Brain microvascular endothelial cell (primary cell): ENCODE measurements around the gene HEPACAM.

Source experiments
- DNase-seq: peaks from one replicate; pipeline ENCODE4 v3.0.0-alpha.2; 2020
- H3K27ac ChIP-seq: fragments of 250-450 bp; sonication (Bioruptor Pico); 2 replicates; pipeline ENCODE4 v1.5.1; 2020; ENCODE audit warnings: mild to moderate bottlenecking, moderate library complexity
- H3K27me3 ChIP-seq: fragments of 250-450 bp; sonication (Bioruptor Pico); replicated peaks from 2 replicates; pipeline ENCODE4 v1.5.1; 2020; ENCODE audit warnings: mild to moderate bottlenecking
- H3K36me3 ChIP-seq: fragments of 250-450 bp; sonication (Bioruptor Pico); replicated peaks from 2 replicates; pipeline ENCODE4 v1.5.1; 2020; ENCODE audit warnings: mild to moderate bottlenecking
- H3K4me3 ChIP-seq: 2 replicates; pipeline ENCODE4 v1.5.1; 2011; ENCODE audit warnings: low read depth, mild to moderate bottlenecking, control low read depth, low read length, moderate library complexity
- CTCF ChIP-seq: IDR thresholded peaks from 2 replicates; pipeline ENCODE4 v1.5.1; 2011; ENCODE audit warnings: low read depth, mild to moderate bottlenecking, moderate library complexity, low read length, control low read depth, inconsistent platforms; ENCODE audit errors: missing control alignments
- in situ Hi-C: cut with HindIII; loops from 2 replicates; pipeline ENCODE4 v1.10.0; 2017; ENCODE audit warnings: low sequenced_read_pairs, low pct_ligation_motif_present

Gene HEPACAM

GRCh38 chr11:124930799-124931198 is 5.0 kb downstream of the HEPACAM start:
- Histone ChIP-seq H3K27ac (no peak overlapping the region), H3K36me3 (no peaks in the 10 kb centered on the region), H3K4me3 (no peak overlapping the region), H3K27me3 (no peaks in the 10 kb centered on the region)
- TF ChIP-seq CTCF = no peak
- in situ Hi-C loops = no loop called here
- no peak for DNase-seq

- Histone ChIP-seq H3K27ac (no peak overlapping the region), H3K36me3 (no peaks in the 10 kb centered on the region), H3K4me3 (no peak overlapping the region), H3K27me3 (no peaks in the 10 kb centered on the region)
- no peak for DNase-seq
- TF ChIP-seq CTCF = no peak
- in situ Hi-C loops = no loop called here
Observed at GRCh38 chr11:124928942-124929665, 6.7 kb downstream of the HEPACAM start.

- Histone ChIP-seq H3K4me3 (no peak overlapping the region), H3K27me3 (no peaks in the 10 kb centered on the region), H3K36me3 (no peaks in the 10 kb centered on the region), H3K27ac (no peak overlapping the region)
- no peak for TF ChIP-seq CTCF
- in situ Hi-C loops = no loop called here
- no peak for DNase-seq
Observed at GRCh38 chr11:124923296-124923695, 12.6 kb downstream of the HEPACAM start.

GRCh38 chr11:124922831-124923230 is 13.0 kb downstream of the HEPACAM start:
- DNase-seq = no peak
- in situ Hi-C loops = no loop called here
- no peak overlapping the region for H3K4me3 ChIP-seq
- H3K27me3 ChIP-seq = no peaks in the 10 kb centered on the region
- TF ChIP-seq CTCF = no peak
- H3K27ac ChIP-seq = no peak overlapping the region
- no peaks in the 10 kb centered on the region for H3K36me3 ChIP-seq

GRCh38 chr11:124920870-124921609 is 14.8 kb downstream of the HEPACAM start:
- Histone ChIP-seq H3K27me3 (no peaks in the 10 kb centered on the region), H3K4me3 (peak overlapping the region; percentile 44), H3K27ac (peak overlapping the region; percentile 31), H3K36me3 (no peaks in the 10 kb centered on the region)
- in situ Hi-C loops = no loop called here
- no peak for TF ChIP-seq CTCF
- peak; percentile 67 for DNase-seq
